ENCODE measurements around the gene PPP1R9A.
"Not testable (repeated sequence)": the region's sequence is repeated elsewhere in the genome, so short reads cannot be mapped to it uniquely, and the experiment has no call there.

Gene PPP1R9A

GRCh38 chr7:94980418-94981142, 73.2 kb downstream of the PPP1R9A start:
- no peak for DNase-seq

- no peak for DNase-seq
Observed at GRCh38 chr7:94995921-94996320, 88.5 kb downstream of the PPP1R9A start.

GRCh38 chr7:94996369-94996768, 89.0 kb downstream of the PPP1R9A start:
- no peak for DNase-seq

GRCh38 chr7:94997547-94997946, 90.2 kb downstream of the PPP1R9A start:
- no peak for DNase-seq

GRCh38 chr7:94998266-94999068, 91.1 kb downstream of the PPP1R9A start:
- no peak for DNase-seq

- DNase-seq = no peak
Observed at GRCh38 chr7:94999069-94999351, 91.6 kb downstream of the PPP1R9A start.

- not testable (repeated sequence) for DNase-seq
Observed at GRCh38 chr7:94999601-95000000, 92.2 kb downstream of the PPP1R9A start.

- no peak for DNase-seq
Observed at GRCh38 chr7:95001258-95001657, 93.9 kb downstream of the PPP1R9A start.

GRCh38 chr7:95001815-95002561, 94.6 kb downstream of the PPP1R9A start:
- DNase-seq = no peak

GRCh38 chr7:95002775-95003174, 95.4 kb downstream of the PPP1R9A start:
- DNase-seq = no peak

- DNase-seq = no peak
Observed at GRCh38 chr7:95004618-95005247, 97.3 kb downstream of the PPP1R9A start.

- no peak for DNase-seq
Observed at GRCh38 chr7:95006010-95006409, 98.6 kb downstream of the PPP1R9A start.

GRCh38 chr7:95008773-95009172, 101.4 kb downstream of the PPP1R9A start:
- DNase-seq = not testable (repeated sequence)

GRCh38 chr7:95011146-95011928, 103.9 kb downstream of the PPP1R9A start:
- DNase-seq = no peak

GRCh38 chr7:95011995-95012394, 104.6 kb downstream of the PPP1R9A start:
- no peak for DNase-seq

GRCh38 chr7:95018021-95018420, 110.6 kb downstream of the PPP1R9A start:
- DNase-seq = no peak

GRCh38 chr7:95026018-95026417, 118.6 kb downstream of the PPP1R9A start:
- DNase-seq = no peak

GRCh38 chr7:95026421-95027072, 119.2 kb downstream of the PPP1R9A start:
- no peak for DNase-seq

GRCh38 chr7:95027234-95027872, 120.0 kb downstream of the PPP1R9A start:
- DNase-seq = no peak

GRCh38 chr7:95028683-95029082, 121.3 kb downstream of the PPP1R9A start:
- no peak for DNase-seq

- DNase-seq = no peak
Observed at GRCh38 chr7:95035295-95035694, 127.9 kb downstream of the PPP1R9A start.
